PC-3 (cell line): ENCODE measurements around the gene SLC9A4. TPM values are rescaled to one million over a fixed set of nuclear protein-coding genes. Genes with fewer than 3 reads are reported as not detected.

ENCODE experiments used
- ATAC-seq: fragments of 200-7000 bp; cut with Tn5 transposase; 2 replicates; pipeline ENCODE4 v1.9.1; 2020; ENCODE audit warnings: mild to moderate bottlenecking, moderate library complexity
- BruUV-seq: library from RNA; stranded (reverse); fragments of 400-500 nt; replicated peaks from 2 replicates; lab custom pipeline; 2021; lab: Mats Ljungman, UMichigan
- CTCF ChIA-PET: fragments of 300-600 bp; sonication (Branson Sonifier 250); formaldehyde crosslinking; loops from one replicate; lab custom pipeline; 2022; ENCODE audit warnings: antibody characterized with exemption; lab: Charles Lee
- POLR2A ChIA-PET: fragments of 300-600 bp; sonication (Branson Sonifier 250); formaldehyde crosslinking; loops from one replicate; lab custom pipeline; 2022; ENCODE audit warnings: antibody characterized with exemption; ENCODE audit not compliant: unreplicated experiment; lab: Charles Lee
- DNase-seq: peaks from one replicate; pipeline ENCODE4 v3.0.0-alpha.2; 2015
- H2AFZ ChIP-seq: fragments of 300-600 bp; sonication (generic); 2 replicates; pipeline ENCODE4 v1.6.0; 2016; ENCODE audit warnings: antibody characterized with exemption, low read length
- H3F3A ChIP-seq: fragments of 300-600 bp; sonication (generic); one replicate; pipeline ENCODE4 v1.6.0; 2017; ENCODE audit warnings: antibody characterized with exemption, low read length, control low read depth, mild to moderate bottlenecking; ENCODE audit not compliant: unreplicated experiment
- H3K27ac ChIP-seq: fragments of 300-600 bp; sonication (generic); 2 replicates; pipeline ENCODE4 v1.5.1; 2016; ENCODE audit warnings: mild to moderate bottlenecking, low read length
- H3K27me3 ChIP-seq: fragments of 300-600 bp; sonication (generic); 2 replicates; pipeline ENCODE4 v1.6.1; 2016; ENCODE audit warnings: low read length, mixed read lengths
- H3K36me3 ChIP-seq: fragments of 300-600 bp; sonication (generic); 2 replicates; pipeline ENCODE4 v1.6.1; 2016; ENCODE audit warnings: low read depth, mixed run types, low read length, mixed read lengths
- H3K4me1 ChIP-seq: fragments of 300-600 bp; sonication (generic); 2 replicates; pipeline ENCODE4 v1.5.1; 2016; ENCODE audit warnings: low read length; ENCODE audit not compliant: insufficient read depth
- H3K4me2 ChIP-seq: fragments of 300-600 bp; sonication (generic); 2 replicates; pipeline ENCODE4 v1.6.0; 2016; ENCODE audit warnings: low read length
- H3K4me3 ChIP-seq: fragments of 300-600 bp; sonication (generic); 2 replicates; pipeline ENCODE4 v1.5.1; 2016; ENCODE audit warnings: mild to moderate bottlenecking, low read length, mixed read lengths
- H3K79me2 ChIP-seq: fragments of 300-600 bp; sonication (generic); 2 replicates; pipeline ENCODE4 v1.6.1; 2017; ENCODE audit warnings: low read length, mixed read lengths
- H3K9ac ChIP-seq: fragments of 300-600 bp; sonication (generic); 2 replicates; pipeline ENCODE4 v1.6.0; 2016; ENCODE audit warnings: mild to moderate bottlenecking, low read length
- H3K9me2 ChIP-seq: fragments of 300-600 bp; sonication (generic); replicated peaks from 2 replicates; pipeline ENCODE4 v1.6.1; 2016; ENCODE audit warnings: mixed run types, low read length, mixed read lengths
- H3K9me3 ChIP-seq: fragments of 300-600 bp; sonication (generic); 2 replicates; pipeline ENCODE4 v1.6.1; 2016; ENCODE audit warnings: low read length, mixed read lengths
- H4K20me1 ChIP-seq: fragments of 300-600 bp; sonication (generic); 2 replicates; pipeline ENCODE4 v1.6.1; 2016; ENCODE audit warnings: low read length, mixed read lengths
- EZH2 ChIP-seq: fragments of 300-600 bp; sonication (generic); IDR thresholded peaks from one replicate; pipeline ENCODE4 v1.6.1; 2017; ENCODE audit warnings: antibody characterized with exemption, mild to moderate bottlenecking, low read length; ENCODE audit not compliant: unreplicated experiment
- EZH2phosphoT487 ChIP-seq: fragments of 300-600 bp; sonication (generic); IDR thresholded peaks from 2 replicates; pipeline ENCODE4 v1.6.1; 2018; ENCODE audit warnings: mild to moderate bottlenecking, antibody characterized with exemption, low read length, borderline replicate concordance
- intact Hi-C: fragments of 100-400 bp; cut with micrococcal nuclease; formaldehyde crosslinking; loops from 2 replicates; pipeline ENCODE4 v1.9.0; 2023
- total RNA-seq: library from RNA; depleted of rRNA; stranded (reverse); fragments of >200 nt; gene quantifications from 2 replicates; pipeline ENCODE4 v1.2.3, GENCODE V29; 2014
- TF ChIP-seq, protein P1 (sequence below): fragments of 300-600 bp; sonication (generic); conservative IDR thresholded peaks from 2 replicates; pipeline ENCODE4 v1.5.1; 2017; ENCODE audit warnings: antibody characterized with exemption, low read depth, mild to moderate bottlenecking, low read length

SLC9A4 gene
- total RNA-seq, 1 experiment from 2014 or later, result 0.04 TPM

GRCh38 chr2:102508863-102509262, 35.8 kb downstream of the SLC9A4 start:
- H3K27ac ChIP-seq, result no peak overlapping the region
- H3K4me1 ChIP-seq, result peaks cover 22% of the 10 kb centered on the region
- ChIA-PET CTCF (no interaction called here), POLR2A (no interaction called here)
- BruUV-seq, result no TSS peak
- no peaks in the 10 kb centered on the region for H3K9me3 ChIP-seq
- no peak overlapping the region for H3K4me2 ChIP-seq
- no peaks in the 10 kb centered on the region for H4K20me1 ChIP-seq
- H3K9me2 ChIP-seq, result no peaks in the 10 kb centered on the region
- no peak overlapping the region for H3K9ac ChIP-seq
- intact Hi-C loops, result no loop called here
- DNase-seq (no peak), ATAC-seq (no peak)
- no peak overlapping the region for H3K4me3 ChIP-seq
- no peaks in the 10 kb centered on the region for H3K36me3 ChIP-seq
- no peak overlapping the region for H2AFZ ChIP-seq
- TF ChIP-seq, protein P1, sequence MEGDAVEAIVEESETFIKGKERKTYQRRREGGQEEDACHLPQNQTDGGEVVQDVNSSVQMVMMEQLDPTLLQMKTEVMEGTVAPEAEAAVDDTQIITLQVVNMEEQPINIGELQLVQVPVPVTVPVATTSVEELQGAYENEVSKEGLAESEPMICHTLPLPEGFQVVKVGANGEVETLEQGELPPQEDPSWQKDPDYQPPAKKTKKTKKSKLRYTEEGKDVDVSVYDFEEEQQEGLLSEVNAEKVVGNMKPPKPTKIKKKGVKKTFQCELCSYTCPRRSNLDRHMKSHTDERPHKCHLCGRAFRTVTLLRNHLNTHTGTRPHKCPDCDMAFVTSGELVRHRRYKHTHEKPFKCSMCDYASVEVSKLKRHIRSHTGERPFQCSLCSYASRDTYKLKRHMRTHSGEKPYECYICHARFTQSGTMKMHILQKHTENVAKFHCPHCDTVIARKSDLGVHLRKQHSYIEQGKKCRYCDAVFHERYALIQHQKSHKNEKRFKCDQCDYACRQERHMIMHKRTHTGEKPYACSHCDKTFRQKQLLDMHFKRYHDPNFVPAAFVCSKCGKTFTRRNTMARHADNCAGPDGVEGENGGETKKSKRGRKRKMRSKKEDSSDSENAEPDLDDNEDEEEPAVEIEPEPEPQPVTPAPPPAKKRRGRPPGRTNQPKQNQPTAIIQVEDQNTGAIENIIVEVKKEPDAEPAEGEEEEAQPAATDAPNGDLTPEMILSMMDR, result no peak
- TF ChIP-seq EZH2 (no peak), EZH2phosphoT487 (no peak)
- no peaks in the 10 kb centered on the region for H3F3A ChIP-seq
- no peaks in the 10 kb centered on the region for H3K27me3 ChIP-seq
- no peaks in the 10 kb centered on the region for H3K79me2 ChIP-seq

DNA sequence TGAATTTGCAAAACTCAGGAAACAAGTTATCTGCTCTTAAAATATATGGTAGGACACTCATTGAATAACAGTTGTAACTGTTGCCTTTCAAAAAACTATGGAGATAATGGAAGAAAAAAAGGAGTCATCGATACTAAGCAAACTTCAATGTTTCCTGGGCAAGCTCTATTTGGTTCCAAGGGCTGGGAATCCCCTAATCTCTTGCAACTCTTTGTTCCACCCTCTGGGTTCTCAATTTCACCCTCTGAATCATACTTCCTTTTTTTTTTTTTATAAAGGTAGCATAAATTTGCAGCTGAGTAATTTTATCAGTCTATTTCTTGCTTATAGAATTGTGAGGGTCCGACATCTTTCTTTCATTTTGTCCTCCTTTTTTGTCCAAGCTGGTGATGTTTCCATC, 36.7 kb downstream of the SLC9A4 start:
- no peaks in the 10 kb centered on the region for H3K9me3 ChIP-seq
- no peak overlapping the region for H3K4me3 ChIP-seq
- TF ChIP-seq, protein P1, result no peak
- TF ChIP-seq EZH2 (no peak), EZH2phosphoT487 (no peak)
- no peaks in the 10 kb centered on the region for H3K27me3 ChIP-seq
- H3K9ac ChIP-seq, result no peak overlapping the region
- DNase-seq (peak; percentile 58), ATAC-seq (no peak)
- H3K27ac ChIP-seq, result no peak overlapping the region
- H3K36me3 ChIP-seq, result no peaks in the 10 kb centered on the region
- H3K4me2 ChIP-seq, result no peak overlapping the region
- intact Hi-C loops, result no loop called here
- ChIA-PET POLR2A (interaction anchor here (0.6 kb wide), 1 partner anchor 112 kb away, joined by 6 read pairs; no protein-coding TSS in a partner anchor), CTCF (interaction anchor here (0.7 kb wide), 1 partner anchor 274 kb away, joined by 7 read pairs; no protein-coding TSS in a partner anchor)
- no peaks in the 10 kb centered on the region for H3K79me2 ChIP-seq
- H2AFZ ChIP-seq, result no peak overlapping the region
- BruUV-seq, result no TSS peak
- H3K9me2 ChIP-seq, result no peaks in the 10 kb centered on the region
- H3F3A ChIP-seq, result no peaks in the 10 kb centered on the region
- H4K20me1 ChIP-seq, result no peaks in the 10 kb centered on the region
- H3K4me1 ChIP-seq, result peaks cover 28% of the 10 kb centered on the region

DNA sequence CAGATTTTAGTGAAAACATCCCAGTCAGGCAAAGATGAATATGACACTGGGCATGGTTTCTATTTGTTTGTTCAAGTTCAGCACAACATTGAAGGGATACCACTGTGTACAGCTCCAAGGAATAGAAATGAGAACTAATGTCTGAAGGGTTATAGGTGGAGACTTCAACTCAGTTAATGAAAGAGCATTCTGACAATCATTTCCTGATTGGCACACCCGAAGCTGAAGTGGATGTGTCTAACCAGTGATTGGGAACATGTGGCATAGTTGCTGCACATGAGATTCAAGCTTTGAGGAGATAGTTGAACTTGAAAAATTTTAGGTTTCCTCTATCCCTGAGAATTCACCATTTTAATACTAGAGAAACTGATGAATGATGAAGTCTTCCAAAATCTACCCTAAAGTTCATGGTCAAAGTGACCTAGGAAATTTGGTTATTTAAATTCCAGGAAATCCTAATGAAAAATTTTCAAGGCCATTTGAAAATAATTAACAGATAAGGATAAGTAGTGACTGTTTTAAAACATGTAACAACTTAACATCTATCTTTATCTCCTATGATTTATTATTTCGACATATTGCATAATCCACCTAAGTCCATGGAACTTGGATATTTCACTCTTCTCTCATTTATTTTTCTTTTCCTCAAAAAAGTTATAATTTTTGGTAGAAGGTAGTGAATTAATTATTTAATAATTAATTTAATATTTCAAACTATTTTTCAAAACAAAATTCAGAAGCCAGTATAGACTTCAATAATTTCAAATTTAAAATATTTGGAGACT, 38.0 kb downstream of the SLC9A4 start:
- Histone ChIP-seq H3K4me1 (peaks cover 27% of the 10 kb centered on the region), H2AFZ (no peak overlapping the region), H3K4me3 (no peak overlapping the region), H3K9me3 (no peaks in the 10 kb centered on the region), H3K27me3 (no peaks in the 10 kb centered on the region), H3K36me3 (no peaks in the 10 kb centered on the region), H3F3A (no peaks in the 10 kb centered on the region), H4K20me1 (no peaks in the 10 kb centered on the region), H3K27ac (no peak overlapping the region), H3K9ac (no peak overlapping the region), H3K79me2 (no peaks in the 10 kb centered on the region), H3K4me2 (no peak overlapping the region), H3K9me2 (no peaks in the 10 kb centered on the region)
- DNase-seq (no peak), ATAC-seq (no peak)
- ChIA-PET POLR2A (no interaction called here), CTCF (no interaction called here)
- TF ChIP-seq, protein P1, result no peak
- TF ChIP-seq EZH2 (no peak), EZH2phosphoT487 (no peak)
- BruUV-seq, result no TSS peak
- intact Hi-C loops, result no loop called here
